AG04450 (cell line): Measurements from ENCODE around the gene REPS1. TPM values are rescaled to one million over a fixed set of nuclear protein-coding genes. Genes with fewer than 3 reads are reported as not detected.

Source experiments
- CTCF ChIA-PET: fragments of 300-600, 350-600 bp; formaldehyde crosslinking; extraction: SDS; loops from one replicate; lab custom pipeline; 2022; ENCODE audit warnings: antibody characterized with exemption, inconsistent platforms; lab: Charles Lee
- POLR2A ChIA-PET: fragments of 350-600 bp; formaldehyde crosslinking; extraction: SDS; loops from one replicate; lab custom pipeline; 2021; ENCODE audit warnings: antibody characterized with exemption, inconsistent platforms; lab: Yijun Ruan, JAX
- DNase-seq: peaks from one replicate; pipeline ENCODE4 v3.0.0-alpha.2; 2011; ENCODE audit warnings: low read depth, low spot score
- H3K27ac ChIP-seq: one replicate; pipeline ENCODE4 v1.5.1; 2012; ENCODE audit warnings: low read depth, low read length, control low read depth
- H3K27me3 ChIP-seq: one replicate; pipeline ENCODE4 v1.6.0; 2012; ENCODE audit warnings: low read length; ENCODE audit not compliant: control insufficient read depth, insufficient read depth
- H3K4me3 ChIP-seq: 2 replicates; pipeline ENCODE4 v1.5.1; 2011; ENCODE audit warnings: mild to moderate bottlenecking, low read depth, low read length, control low read depth
- H3K9me3 ChIP-seq: 2 replicates; pipeline ENCODE4 v1.5.1; 2012; ENCODE audit warnings: low read length; ENCODE audit not compliant: control insufficient read depth, insufficient read depth
- polyA plus RNA-seq: library from polyadenylated mRNA; depleted of rRNA; stranded (reverse); fragments of >200 nt; gene quantifications from 2 replicates; pipeline ENCODE4 v1.2.3, GENCODE V29; 2011; rRNA removed
- TF ChIP-seq, protein P1 (sequence below): IDR thresholded peaks from 2 replicates; pipeline ENCODE4 v1.5.1; 2011; ENCODE audit warnings: low read depth, low read length, control low read depth, inconsistent platforms

The REPS1 gene
- polyA plus RNA-seq, 1 experiment = 36.6 TPM

GRCh38 chr6:138864343-138864890 lies 123.6 kb downstream of the REPS1 start:
- Histone ChIP-seq H3K4me3 (no peak overlapping the region), H3K27ac (no peak overlapping the region), H3K27me3 (no peaks in the 10 kb centered on the region), H3K9me3 (no peaks in the 10 kb centered on the region)
- TF ChIP-seq, protein P1, sequence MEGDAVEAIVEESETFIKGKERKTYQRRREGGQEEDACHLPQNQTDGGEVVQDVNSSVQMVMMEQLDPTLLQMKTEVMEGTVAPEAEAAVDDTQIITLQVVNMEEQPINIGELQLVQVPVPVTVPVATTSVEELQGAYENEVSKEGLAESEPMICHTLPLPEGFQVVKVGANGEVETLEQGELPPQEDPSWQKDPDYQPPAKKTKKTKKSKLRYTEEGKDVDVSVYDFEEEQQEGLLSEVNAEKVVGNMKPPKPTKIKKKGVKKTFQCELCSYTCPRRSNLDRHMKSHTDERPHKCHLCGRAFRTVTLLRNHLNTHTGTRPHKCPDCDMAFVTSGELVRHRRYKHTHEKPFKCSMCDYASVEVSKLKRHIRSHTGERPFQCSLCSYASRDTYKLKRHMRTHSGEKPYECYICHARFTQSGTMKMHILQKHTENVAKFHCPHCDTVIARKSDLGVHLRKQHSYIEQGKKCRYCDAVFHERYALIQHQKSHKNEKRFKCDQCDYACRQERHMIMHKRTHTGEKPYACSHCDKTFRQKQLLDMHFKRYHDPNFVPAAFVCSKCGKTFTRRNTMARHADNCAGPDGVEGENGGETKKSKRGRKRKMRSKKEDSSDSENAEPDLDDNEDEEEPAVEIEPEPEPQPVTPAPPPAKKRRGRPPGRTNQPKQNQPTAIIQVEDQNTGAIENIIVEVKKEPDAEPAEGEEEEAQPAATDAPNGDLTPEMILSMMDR = no peak
- ChIA-PET POLR2A (no interaction called here), CTCF (no interaction called here)
- DNase-seq = no peak

- no peak overlapping the region for H3K4me3 ChIP-seq
- DNase-seq = no peak
- ChIA-PET POLR2A (interaction anchor here (0.6 kb wide), 1 partner anchor 212 kb away, joined by 3 read pairs; no protein-coding TSS in a partner anchor), CTCF (interaction anchor here (0.7 kb wide), 1 partner anchor 986 kb away, joined by 3 read pairs; no protein-coding TSS in a partner anchor)
- no peak overlapping the region for H3K27ac ChIP-seq
- H3K27me3 ChIP-seq = no peaks in the 10 kb centered on the region
- H3K9me3 ChIP-seq = no peaks in the 10 kb centered on the region
- TF ChIP-seq, protein P1 = no peak
Observed at GRCh38 chr6:138863321-138863720, 124.7 kb downstream of the REPS1 start.

- DNase-seq = no peak
- Histone ChIP-seq H3K4me3 (no peak overlapping the region), H3K27me3 (peaks cover 3% of the 10 kb centered on the region), H3K27ac (no peak overlapping the region), H3K9me3 (no peaks in the 10 kb centered on the region)
- TF ChIP-seq, protein P1 = no peak
- ChIA-PET CTCF (interaction anchor here (0.7 kb wide), 1 partner anchor 986 kb away, joined by 3 read pairs; no protein-coding TSS in a partner anchor), POLR2A (no interaction called here)
Observed at GRCh38 chr6:138862456-138862855, 125.6 kb downstream of the REPS1 start.

DNA sequence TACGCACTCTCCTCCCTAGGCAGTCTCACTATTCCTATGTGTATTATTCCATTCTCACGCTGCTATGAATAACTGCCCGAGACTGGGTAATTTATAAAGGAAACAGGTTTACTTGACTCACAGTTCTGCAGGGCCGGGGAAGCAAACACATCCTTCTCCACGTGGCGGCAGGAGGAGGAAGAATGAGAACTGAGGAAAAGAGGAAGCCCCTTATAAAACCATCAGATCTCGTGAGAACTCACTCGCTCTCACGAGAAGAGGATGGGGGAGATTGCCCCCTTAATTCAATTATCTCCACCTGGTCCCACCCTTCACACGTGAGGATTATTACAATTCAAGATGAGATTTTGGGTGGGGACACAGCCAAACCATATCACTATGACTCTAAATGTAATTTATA lies 130.3 kb downstream of the REPS1 start:
- Histone ChIP-seq H3K27ac (no peak overlapping the region), H3K9me3 (no peaks in the 10 kb centered on the region), H3K27me3 (peaks cover 5% of the 10 kb centered on the region), H3K4me3 (no peak overlapping the region)
- TF ChIP-seq, protein P1 = no peak
- no peak for DNase-seq
- POLR2A ChIA-PET = no interaction called here
- CTCF ChIA-PET = no interaction called here

- ChIA-PET POLR2A (no interaction called here), CTCF (no interaction called here)
- Histone ChIP-seq H3K27ac (no peak overlapping the region), H3K4me3 (no peak overlapping the region), H3K9me3 (no peaks in the 10 kb centered on the region), H3K27me3 (peaks cover 5% of the 10 kb centered on the region)
- TF ChIP-seq, protein P1 = no peak
- DNase-seq = no peak
Observed at GRCh38 chr6:138856654-138857053, 131.4 kb downstream of the REPS1 start.

Other genes starting within 250 kb of the REPS1 start
- 15.8 and 23.8 TPM in 2 replicates for gene CCDC28A, start 214.5 kb downstream of the REPS1 start, polyA plus RNA-seq
- 0.01 TPM in 1 of 2 replicates, not detected in the other for gene ECT2L, start 192.2 kb downstream of the REPS1 start, polyA plus RNA-seq
- 40.4 and 56.4 TPM in 2 replicates for gene ABRACL, start 40.5 kb upstream of the REPS1 start, polyA plus RNA-seq
- gene HECA, start 146.8 kb upstream of the REPS1 start, polyA plus RNA-seq = 8.4 and 10.6 TPM in 2 replicates